NK-92 treated with Interleukin-12 subunit alpha and Interleukin-12 subunit beta, amount 100 ng/mL, for 24 hours (cell line): ENCODE measurements around the gene TLR7.

ENCODE experiments used
- DNase-seq: peaks from one replicate; lab custom pipeline; 2025; lab: John Stamatoyannopoulos, UW

Gene TLR7

DNA sequence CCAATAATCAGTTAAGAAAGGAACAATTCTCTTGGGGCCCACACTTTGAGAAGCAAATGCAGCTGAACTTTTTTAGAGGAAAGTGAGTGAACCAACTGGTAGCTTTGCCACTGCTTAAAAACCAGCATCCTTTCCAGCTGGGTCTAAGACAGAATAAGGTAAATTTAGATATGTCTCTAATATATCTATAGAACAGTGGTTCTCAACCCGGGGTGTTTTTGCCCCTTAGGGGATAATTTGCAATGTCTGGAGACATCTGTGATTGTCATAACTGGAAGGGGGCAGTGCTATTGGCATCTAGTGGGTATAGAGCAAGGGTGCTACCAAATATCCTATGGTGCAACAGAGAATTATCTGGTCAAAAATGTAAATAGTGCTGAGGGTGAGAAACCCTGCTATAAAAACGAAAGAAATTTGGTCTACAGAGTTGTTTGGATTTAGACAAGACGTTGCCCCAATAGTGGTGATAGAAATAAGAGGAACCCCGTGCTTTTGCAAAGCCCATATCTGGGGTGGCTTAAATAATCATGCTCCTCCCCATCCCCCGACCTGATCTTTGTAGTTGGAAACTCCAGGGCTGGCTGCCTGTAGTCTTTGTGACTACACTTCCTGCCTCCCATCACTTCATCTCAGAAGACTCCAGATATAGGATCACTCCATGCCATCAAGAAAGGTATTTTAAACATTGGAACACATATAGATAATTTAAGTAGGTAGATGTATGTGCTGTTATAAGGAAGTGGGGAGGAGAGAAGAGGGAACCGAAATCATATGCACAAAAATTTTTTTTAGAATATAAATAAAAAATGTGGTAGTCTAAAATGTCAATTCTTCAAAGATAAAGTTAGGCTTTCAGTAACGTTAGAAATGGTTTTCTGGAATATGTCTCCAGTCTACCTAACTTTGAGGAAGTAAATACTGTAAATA, at the start of gene TLR7:
TLR7 (plus strand) TSS at position 622 of the 927 bp plus-strand sequence. CDS start 507 bp downstream, outside the sequence.
- DNase-seq: no peak

DNA sequence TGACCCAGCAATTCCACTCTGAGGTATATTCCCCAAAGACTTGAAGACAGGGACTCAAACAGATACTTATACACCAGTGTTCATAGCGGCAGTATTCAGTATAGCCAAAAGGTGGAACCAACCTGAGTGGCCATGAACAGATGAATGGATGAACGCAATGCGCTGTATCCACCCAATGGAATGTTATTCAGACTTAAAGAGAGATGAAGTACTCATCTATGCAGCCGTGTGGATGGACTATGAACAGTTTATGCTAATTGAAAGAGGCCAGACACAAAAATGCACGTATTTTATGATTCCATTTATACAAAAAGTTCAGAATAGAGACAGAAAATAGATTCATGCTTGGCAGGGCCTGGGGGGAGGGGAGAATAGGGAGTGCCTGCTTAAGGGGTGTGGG, 49.3 kb upstream of the TLR7 start:
- DNase-seq: no peak

- no peak for DNase-seq
These were observed 47.6 kb upstream of the TLR7 start for GRCh38 chrX:12819222-12819621.

DNA sequence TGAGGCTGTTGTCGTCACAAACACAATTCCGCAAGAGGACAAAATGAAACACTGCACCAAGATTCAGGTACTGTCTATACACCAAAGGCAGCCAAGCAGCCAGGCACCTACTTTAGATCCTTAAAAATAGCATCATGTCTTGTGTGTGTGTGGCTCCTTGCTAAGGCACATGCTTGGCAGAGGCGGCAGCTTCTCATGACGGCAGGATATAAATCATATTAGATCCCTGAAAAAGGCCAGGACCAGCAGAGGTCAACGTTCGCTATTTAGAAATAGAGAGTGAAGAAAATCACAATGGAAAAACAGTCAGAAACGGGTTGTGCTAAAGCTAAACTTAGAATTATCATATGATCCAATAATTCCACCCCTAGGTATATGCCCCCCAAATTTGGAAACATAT, 46.1 kb upstream of the TLR7 start:
- DNase-seq: no peak

GRCh38 chrX:12824944-12825343, 41.9 kb upstream of the TLR7 start:
- no peak for DNase-seq

DNA sequence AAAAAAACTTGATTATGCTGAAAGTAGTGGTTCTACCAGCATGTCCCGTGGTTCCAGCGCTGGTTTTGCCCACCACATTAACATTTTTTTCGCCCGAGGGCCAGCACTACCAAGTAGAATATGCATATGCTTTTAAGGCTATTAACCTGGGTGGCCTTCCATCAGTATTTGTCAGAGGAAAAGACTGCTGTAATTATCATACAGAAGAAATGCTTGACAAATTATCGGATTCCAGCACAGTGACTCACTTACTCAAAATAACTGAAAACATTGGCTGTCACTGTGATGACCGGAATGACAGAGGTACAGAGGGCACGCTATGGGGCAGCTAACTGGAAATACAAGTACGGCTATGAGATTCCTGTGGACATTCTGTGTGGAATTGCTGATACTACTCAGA, 41.1 kb upstream of the TLR7 start:
- no peak for DNase-seq

DNA sequence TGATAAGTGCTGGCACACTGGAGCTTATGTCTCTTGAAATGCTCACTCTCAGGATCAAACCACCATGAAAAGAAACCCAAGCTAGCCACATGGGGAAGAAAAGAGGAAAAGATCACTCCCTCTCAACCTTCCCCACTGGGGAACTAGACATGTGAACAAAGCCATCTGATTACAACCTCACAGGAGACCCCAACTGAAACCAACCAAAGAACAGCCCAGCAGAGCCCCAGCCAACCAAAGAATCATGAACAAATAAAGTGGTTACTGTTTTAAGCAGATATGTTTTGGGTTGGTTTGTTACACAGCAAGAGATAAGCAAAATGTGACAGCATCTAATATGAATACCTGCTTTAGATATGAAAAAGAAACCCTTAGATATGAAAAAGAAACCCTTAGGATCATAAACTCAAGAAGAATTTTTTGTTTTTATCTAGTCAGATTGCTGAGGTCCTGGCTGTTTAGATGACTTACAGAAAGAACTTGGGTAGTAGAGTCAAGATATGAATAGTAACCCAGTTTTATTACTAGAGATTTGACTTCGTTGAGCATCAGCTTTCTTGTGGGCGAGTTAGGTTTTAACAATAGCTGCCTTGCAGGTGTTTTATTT, 23.7 kb upstream of the TLR7 start:
- no peak for DNase-seq

- no peak for DNase-seq
These were observed 23.1 kb upstream of the TLR7 start for GRCh38 chrX:12843668-12844279.

DNA sequence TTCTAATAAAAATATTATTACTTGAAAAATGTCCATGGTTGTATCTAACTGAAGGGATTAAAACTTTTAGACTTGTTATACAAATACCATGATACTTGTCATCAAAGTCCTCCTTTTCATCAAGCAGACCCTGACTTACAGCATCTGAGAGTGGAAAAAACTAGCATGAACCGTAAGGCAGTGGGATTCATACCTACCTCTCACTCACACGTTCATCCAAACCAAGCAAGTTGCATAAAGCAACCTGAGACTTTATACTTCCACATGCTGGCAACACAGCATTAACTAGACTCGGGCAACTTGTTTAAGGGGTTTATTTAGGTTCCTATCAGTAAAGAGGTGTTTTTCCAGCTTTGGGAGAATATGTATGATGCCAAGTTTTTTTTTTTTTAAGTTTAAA, 22.6 kb upstream of the TLR7 start:
- DNase-seq: no peak

DNA sequence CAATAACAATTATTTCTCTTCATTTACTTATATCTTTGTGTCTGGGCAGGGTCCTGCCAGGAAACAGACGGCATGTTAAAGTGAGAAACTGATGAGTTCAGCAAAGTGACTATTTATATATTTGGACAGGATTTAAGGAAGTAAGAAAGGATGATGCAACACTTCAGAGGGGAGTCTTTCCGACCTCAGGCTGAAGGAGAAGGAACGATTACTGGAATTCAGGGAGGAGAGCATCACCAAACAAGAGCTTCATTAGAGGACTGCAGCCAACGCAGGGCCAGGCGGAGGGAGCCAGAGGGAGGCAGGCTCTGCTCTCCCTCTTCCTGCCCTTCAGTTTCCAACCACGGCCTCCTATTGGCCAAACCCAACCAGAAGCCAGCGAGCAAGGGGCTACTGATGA, 1.5 kb upstream of the TLR7 start:
- DNase-seq: no peak

GRCh38 chrX:12867685-12868084, 813 bp downstream of the TLR7 start:
- DNase-seq: no peak

DNA sequence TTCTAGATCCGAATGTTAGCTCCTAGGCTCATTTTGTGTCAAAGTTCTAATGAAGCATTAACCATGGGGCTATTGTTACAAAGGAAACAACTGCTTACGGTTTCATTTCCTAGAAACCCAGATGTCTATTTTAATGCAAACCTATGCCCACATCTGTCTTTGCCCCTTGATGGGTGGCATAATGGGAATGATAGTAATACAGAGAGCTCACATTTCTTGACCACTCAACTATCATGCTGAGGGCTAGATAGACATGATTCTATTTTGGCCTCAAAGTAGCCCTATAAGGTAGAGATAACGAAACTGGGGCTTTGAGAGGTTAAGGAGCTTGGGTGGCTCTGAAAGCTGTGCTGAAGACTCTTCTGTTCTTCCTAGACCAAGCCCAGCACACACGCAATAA, 1.9 kb downstream of the TLR7 start:
- no peak for DNase-seq

DNA sequence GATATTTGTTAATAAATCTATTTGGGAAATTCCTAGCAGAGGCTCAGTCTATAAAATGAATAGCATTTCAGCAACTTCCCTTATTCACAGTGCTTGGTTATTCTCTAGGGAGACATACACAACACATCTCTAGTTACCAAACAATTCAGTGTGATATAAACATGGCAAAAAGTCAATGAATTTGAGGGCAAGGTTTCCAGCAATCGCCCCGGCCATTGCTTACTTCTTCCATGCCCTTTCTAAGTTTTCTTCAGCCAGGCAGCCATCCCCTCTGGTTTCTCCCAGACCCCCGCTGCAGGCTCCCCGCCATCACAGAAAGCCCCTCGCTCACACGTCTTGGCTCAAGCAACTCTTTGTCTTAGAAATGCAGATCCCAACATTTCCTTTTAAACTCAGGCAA, 4.4 kb downstream of the TLR7 start:
- no peak for DNase-seq

DNA sequence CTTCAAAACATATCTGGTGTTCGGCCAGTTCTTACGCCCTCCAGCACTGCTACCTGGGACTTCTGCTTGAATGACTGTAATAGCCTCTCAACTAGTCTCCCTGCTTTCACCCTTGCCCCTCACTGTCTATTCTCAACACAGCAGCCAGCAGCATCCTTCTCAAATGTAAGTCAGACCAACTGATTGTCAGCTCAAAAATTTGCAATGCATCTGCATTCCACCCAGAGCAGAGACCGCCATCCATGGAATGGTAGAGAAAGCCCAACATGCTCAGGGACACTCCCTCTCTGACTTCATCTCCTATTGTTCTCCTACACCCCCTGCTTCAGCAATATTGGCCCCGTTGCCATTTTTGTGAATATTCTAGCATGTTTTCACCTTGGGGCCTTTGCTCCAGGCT, 5.9 kb downstream of the TLR7 start:
- DNase-seq: no peak

GRCh38 chrX:12874581-12874980, 7.7 kb downstream of the TLR7 start:
- no peak for DNase-seq

DNA sequence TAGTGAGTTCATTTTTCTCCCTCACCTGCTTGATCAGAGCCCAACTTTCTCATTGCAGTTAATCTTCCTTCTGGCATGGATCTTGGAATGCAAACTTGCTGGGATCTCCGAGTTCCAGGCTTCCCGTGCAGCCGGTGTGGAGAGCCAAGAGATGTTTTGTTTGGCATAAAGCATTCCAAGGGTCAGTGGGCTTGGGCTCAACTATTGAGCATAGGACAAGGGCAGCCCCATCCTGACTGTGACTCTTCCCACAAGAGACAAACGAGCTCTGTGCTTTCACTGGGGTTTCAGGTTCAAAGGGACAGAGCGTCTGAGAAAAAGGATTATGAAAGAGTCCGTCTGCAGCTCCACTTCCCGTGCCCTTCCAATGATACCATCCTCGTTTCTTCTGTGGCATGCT, 10.5 kb downstream of the TLR7 start:
- DNase-seq: no peak

- no peak for DNase-seq
These were observed 11.7 kb downstream of the TLR7 start for GRCh38 chrX:12878536-12878935.

GRCh38 chrX:12881914-12882313, 15.0 kb downstream of the TLR7 start:
- no peak for DNase-seq

GRCh38 chrX:12885508-12885907, 18.6 kb downstream of the TLR7 start:
- DNase-seq: no peak

DNA sequence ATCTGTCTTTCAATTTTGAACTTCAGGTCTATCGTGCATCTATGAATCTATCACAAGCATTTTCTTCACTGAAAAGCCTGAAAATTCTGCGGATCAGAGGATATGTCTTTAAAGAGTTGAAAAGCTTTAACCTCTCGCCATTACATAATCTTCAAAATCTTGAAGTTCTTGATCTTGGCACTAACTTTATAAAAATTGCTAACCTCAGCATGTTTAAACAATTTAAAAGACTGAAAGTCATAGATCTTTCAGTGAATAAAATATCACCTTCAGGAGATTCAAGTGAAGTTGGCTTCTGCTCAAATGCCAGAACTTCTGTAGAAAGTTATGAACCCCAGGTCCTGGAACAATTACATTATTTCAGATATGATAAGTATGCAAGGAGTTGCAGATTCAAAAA, 19.7 kb downstream of the TLR7 start:
- no peak for DNase-seq

DNA sequence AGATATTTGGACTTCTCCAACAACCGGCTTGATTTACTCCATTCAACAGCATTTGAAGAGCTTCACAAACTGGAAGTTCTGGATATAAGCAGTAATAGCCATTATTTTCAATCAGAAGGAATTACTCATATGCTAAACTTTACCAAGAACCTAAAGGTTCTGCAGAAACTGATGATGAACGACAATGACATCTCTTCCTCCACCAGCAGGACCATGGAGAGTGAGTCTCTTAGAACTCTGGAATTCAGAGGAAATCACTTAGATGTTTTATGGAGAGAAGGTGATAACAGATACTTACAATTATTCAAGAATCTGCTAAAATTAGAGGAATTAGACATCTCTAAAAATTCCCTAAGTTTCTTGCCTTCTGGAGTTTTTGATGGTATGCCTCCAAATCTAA, 20.3 kb downstream of the TLR7 start:
- DNase-seq: no peak

DNA sequence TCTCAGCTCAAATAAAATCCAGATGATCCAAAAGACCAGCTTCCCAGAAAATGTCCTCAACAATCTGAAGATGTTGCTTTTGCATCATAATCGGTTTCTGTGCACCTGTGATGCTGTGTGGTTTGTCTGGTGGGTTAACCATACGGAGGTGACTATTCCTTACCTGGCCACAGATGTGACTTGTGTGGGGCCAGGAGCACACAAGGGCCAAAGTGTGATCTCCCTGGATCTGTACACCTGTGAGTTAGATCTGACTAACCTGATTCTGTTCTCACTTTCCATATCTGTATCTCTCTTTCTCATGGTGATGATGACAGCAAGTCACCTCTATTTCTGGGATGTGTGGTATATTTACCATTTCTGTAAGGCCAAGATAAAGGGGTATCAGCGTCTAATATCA, 20.9 kb downstream of the TLR7 start:
- DNase-seq: no peak

- no peak for DNase-seq
These were observed 23.6 kb downstream of the TLR7 start for GRCh38 chrX:12890467-12890866.
